Right lobe of liver (tissue), 4 donors: ENCODE data around the gene CALML5.

Source experiments
- CTCF ChIP-seq, 4 donors: fragments of 200-600 bp in 3 of 4; fragments of 450-650 bp in 1 of 4; IDR thresholded peaks; one replicate each; pipeline versions ENCODE4 v1.5.1 to v1.8.0; 2016 to 2022; ENCODE audit warnings: antibody characterized with exemption in 4 of 4, mild to moderate bottlenecking in 2 of 4
- POLR2A ChIP-seq: fragments of 450-650 bp; IDR thresholded peaks from one replicate; pipeline ENCODE4 v1.6.1; 2017; ENCODE audit warnings: antibody characterized with exemption, mild to moderate bottlenecking
- donor health status: DM: no; HTN: no; CAD: no.
- donor health status: DM: no; HTN: no; CAD: no.
- donor health status: DM: no; HTN: yes; CAD: no.

DNA sequence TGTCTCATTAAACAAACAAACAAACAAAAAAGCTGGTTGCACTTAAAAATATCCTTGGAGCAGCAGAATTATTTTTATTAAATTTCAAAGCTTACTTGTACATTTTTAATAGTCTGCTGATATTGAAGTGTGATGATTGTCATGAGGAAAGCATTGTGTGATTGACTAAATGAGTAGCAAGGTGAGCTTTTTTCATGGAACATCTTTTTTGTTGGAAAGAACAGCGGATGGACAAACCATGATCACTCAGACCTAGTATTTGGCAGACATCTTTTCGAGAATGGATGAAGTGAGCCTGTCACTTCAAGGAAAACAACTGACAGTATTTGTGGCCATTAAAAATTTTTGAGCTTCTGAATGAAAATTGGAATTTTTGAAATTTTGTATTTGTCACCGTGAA lies 19.7 kb upstream of the CALML5 start:
- TF ChIP-seq CTCF (IDR thresholded peaks at IDR 0.05) (no peak), POLR2A (no peak)
